Measurements from ENCODE around the gene APIP.

- TF ChIP-seq CTCF (IDR thresholded peaks at IDR 0.05; ENCODE audit: insufficient read depth, low read length, poor library complexity, severe bottlenecking) = no peak
- TF ChIP-seq EZH2phosphoT487 (conservative IDR thresholded peaks at IDR 0.05; ENCODE audit: low read length) = no peak
These were observed 12.9 kb upstream of the APIP start for GRCh38 chr11:34928960-34929680.

Measured in SU-DHL-6 (cell line).